Smooth muscle cell (in vitro differentiated cells): Measurements from ENCODE around the gene ADAM12. TPM values are rescaled to one million over a fixed set of nuclear protein-coding genes. Genes with fewer than 3 reads are reported as not detected.

Experiments
- DNase-seq: peaks from one replicate; lab custom pipeline; 2025; ENCODE audit not compliant: unreplicated experiment; lab: John Stamatoyannopoulos, UW
- H2AFZ ChIP-seq: fragments of 200-600 bp; sonication (generic); 2 replicates; pipeline ENCODE4 v1.6.0; 2016; ENCODE audit warnings: antibody characterized with exemption, low read depth, mild to moderate bottlenecking
- H3F3A ChIP-seq: fragments of 200-600 bp; sonication (generic); 2 replicates; pipeline ENCODE4 v1.6.0; 2017; ENCODE audit warnings: antibody characterized with exemption, low read depth
- H3K27ac ChIP-seq: fragments of 200-600 bp; sonication (generic); 2 replicates; pipeline ENCODE4 v1.5.1; 2016; ENCODE audit warnings: low read depth, mild to moderate bottlenecking
- H3K27me3 ChIP-seq: fragments of 200-600 bp; sonication (generic); 2 replicates; pipeline ENCODE4 v1.6.1; 2016; ENCODE audit warnings: low read depth, mild to moderate bottlenecking
- H3K36me3 ChIP-seq: fragments of 200-600 bp; sonication (generic); 2 replicates; pipeline ENCODE4 v1.5.1; 2016; ENCODE audit warnings: low read depth
- H3K4me1 ChIP-seq: fragments of 200-600 bp; sonication (generic); 2 replicates; pipeline ENCODE4 v1.5.1; 2016; ENCODE audit warnings: low read depth
- H3K4me2 ChIP-seq: fragments of 200-600 bp; sonication (generic); 2 replicates; pipeline ENCODE4 v1.6.0; 2016; ENCODE audit warnings: mild to moderate bottlenecking
- H3K4me3 ChIP-seq: fragments of 200-600 bp; sonication (generic); 2 replicates; pipeline ENCODE4 v1.5.1; 2016; ENCODE audit warnings: mild to moderate bottlenecking
- H3K79me2 ChIP-seq: fragments of 200-600 bp; sonication (generic); 2 replicates; pipeline ENCODE4 v1.6.0; 2016; ENCODE audit warnings: low read depth, mild to moderate bottlenecking
- H3K9ac ChIP-seq: fragments of 200-600 bp; sonication (generic); 2 replicates; pipeline ENCODE4 v1.6.0; 2016; ENCODE audit warnings: low read depth
- H3K9me3 ChIP-seq: fragments of 200-600 bp; sonication (generic); replicated peaks from 2 replicates; pipeline ENCODE4 v1.5.1; 2016; ENCODE audit warnings: low read depth
- H4K20me1 ChIP-seq: fragments of 200-600 bp; sonication (generic); 2 replicates; pipeline ENCODE4 v1.6.0; 2016; ENCODE audit warnings: low read depth
- CTCF ChIP-seq: fragments of 200-600 bp; sonication (generic); IDR thresholded peaks from 2 replicates; pipeline ENCODE4 v1.5.1; 2017; ENCODE audit warnings: borderline replicate concordance, mild to moderate bottlenecking, antibody characterized with exemption; ENCODE audit not compliant: insufficient read depth, poor library complexity, severe bottlenecking
- WGBS: methylation state at CpG from one replicate; pipeline ENCODE4 v1.1.7; 2016; ENCODE audit warnings: low lambda C conversion rate; 5-methylcytosine and 5-hydroxymethylcytosine counted together
- polyA plus RNA-seq: library from polyadenylated mRNA; unstranded; fragments of >200 nt; fragmentation: Nextera tagmentation; extraction: Ambion mirVana; gene quantifications from 2 replicates; pipeline ENCODE4 v1.2.1, GENCODE V29; 2016
- total RNA-seq: library from RNA; depleted of rRNA; stranded (reverse); fragments of >200 nt; gene quantifications from 2 replicates; pipeline ENCODE4 v1.2.3, GENCODE V29; 2014

The ADAM12 gene
- total and polyA plus RNA-seq, 2 experiments from 2014 or later, result 40.0 to 54.3 TPM

- Histone ChIP-seq H3K9ac (peak overlapping the region; percentile 11), H3K4me2 (peak overlapping the region; percentile 69), H3F3A (no peaks in the 10 kb centered on the region), H3K9me3 (no peaks in the 10 kb centered on the region), H3K4me1 (peaks cover 24% of the 10 kb centered on the region), H2AFZ (no peak overlapping the region), H3K27me3 (no peaks in the 10 kb centered on the region), H3K79me2 (no peaks in the 10 kb centered on the region), H3K4me3 (no peak overlapping the region), H4K20me1 (peaks cover 3% of the 10 kb centered on the region), H3K36me3 (no peaks in the 10 kb centered on the region), H3K27ac (peak overlapping the region; percentile 41)
- WGBS, result 14% methylated on average over 6 of the region's 6 CpGs
- peak; percentile 67 for TF ChIP-seq CTCF
- DNase-seq, result no peak
These were observed 405.9 kb downstream of the ADAM12 start for GRCh38 chr10:125982260-125982948.

GRCh38 chr10:125980521-125981035 is 407.7 kb downstream of the ADAM12 start:
- H3K9ac ChIP-seq, result no peak overlapping the region
- WGBS, result 67% methylated on average over 6 of the region's 6 CpGs

GRCh38 chr10:125979976-125980375 is 408.3 kb downstream of the ADAM12 start:
- no peaks in the 10 kb centered on the region for H3K9me3 ChIP-seq
- H3K4me1 ChIP-seq, result peaks cover 24% of the 10 kb centered on the region
- 88% methylated on average over 7 of the region's 7 CpGs for WGBS

More at GRCh38 chr10:125980521-125981035, 407.7 kb downstream of the ADAM12 start:
- no peak for TF ChIP-seq CTCF
- Histone ChIP-seq H3K4me2 (no peak overlapping the region), H3K9me3 (no peaks in the 10 kb centered on the region), H3K27me3 (no peaks in the 10 kb centered on the region), H4K20me1 (peaks cover 3% of the 10 kb centered on the region), H3K36me3 (no peaks in the 10 kb centered on the region), H2AFZ (no peak overlapping the region), H3K79me2 (no peaks in the 10 kb centered on the region), H3K4me3 (no peak overlapping the region), H3F3A (peaks cover 4% of the 10 kb centered on the region), H3K4me1 (peaks cover 24% of the 10 kb centered on the region), H3K27ac (no peak overlapping the region)
- no peak for DNase-seq

More at GRCh38 chr10:125979976-125980375, 408.3 kb downstream of the ADAM12 start:
- Histone ChIP-seq H3K27ac (no peak overlapping the region), H3K27me3 (no peaks in the 10 kb centered on the region), H3K4me2 (no peak overlapping the region), H3K4me3 (no peak overlapping the region), H3K9ac (no peak overlapping the region), H2AFZ (no peak overlapping the region), H3K79me2 (no peaks in the 10 kb centered on the region), H3F3A (peaks cover 4% of the 10 kb centered on the region), H4K20me1 (peaks cover 3% of the 10 kb centered on the region), H3K36me3 (no peaks in the 10 kb centered on the region)
- DNase-seq, result no peak
- no peak for TF ChIP-seq CTCF
